D341Med (cell line): ENCODE results near the gene ATP13A5.

ENCODE experiments used
- DNase-seq: peaks from one replicate; pipeline ENCODE4 v3.0.0; 2012; ENCODE audit warnings: low spot score

The ATP13A5 gene

GRCh38 chr3:193345431-193345830, 33.1 kb downstream of the ATP13A5 start:
- DNase-seq, result no peak

GRCh38 chr3:193344486-193344885, 34.1 kb downstream of the ATP13A5 start:
- no peak for DNase-seq

GRCh38 chr3:193343726-193344222, 34.8 kb downstream of the ATP13A5 start:
- no peak for DNase-seq

- DNase-seq, result no peak
Observed at GRCh38 chr3:193342551-193342950, 36.0 kb downstream of the ATP13A5 start.

GRCh38 chr3:193335031-193335430, 43.5 kb downstream of the ATP13A5 start:
- DNase-seq, result no peak

- DNase-seq, result no peak
Observed at GRCh38 chr3:193333229-193333628, 45.3 kb downstream of the ATP13A5 start.

DNA sequence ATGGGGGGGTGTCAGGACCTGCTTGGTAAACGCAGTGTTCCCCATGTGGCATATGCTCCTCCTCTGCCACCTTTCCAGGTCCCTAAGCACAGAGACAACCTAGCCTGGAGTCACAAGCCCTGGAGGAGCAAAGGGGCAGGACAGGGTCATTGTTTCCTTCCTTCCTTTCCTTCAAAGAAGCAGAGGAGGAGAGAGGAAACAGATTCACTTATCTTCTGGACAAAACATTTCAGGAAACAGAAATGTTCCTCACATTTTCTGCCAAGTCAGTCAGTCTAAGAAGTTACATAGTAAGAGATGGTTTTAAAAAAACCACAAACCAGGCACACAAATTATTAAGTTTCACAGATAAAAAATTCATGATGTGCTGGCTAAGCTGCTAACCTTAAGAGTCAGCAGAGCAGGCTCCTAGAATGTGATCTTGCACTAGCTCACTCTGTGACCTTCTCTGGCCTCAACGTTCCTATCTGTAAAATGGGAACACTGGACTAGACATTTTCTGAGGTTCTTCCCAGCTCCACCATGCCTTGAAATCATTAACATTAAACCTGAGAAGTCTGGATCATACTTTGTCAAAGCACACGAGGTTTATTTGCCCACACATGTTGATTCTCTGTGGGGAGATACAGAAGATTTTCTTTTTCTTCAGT, 47.9 kb downstream of the ATP13A5 start:
- no peak for DNase-seq

- no peak for DNase-seq
Observed at GRCh38 chr3:193317682-193318300, 60.8 kb downstream of the ATP13A5 start.

DNA sequence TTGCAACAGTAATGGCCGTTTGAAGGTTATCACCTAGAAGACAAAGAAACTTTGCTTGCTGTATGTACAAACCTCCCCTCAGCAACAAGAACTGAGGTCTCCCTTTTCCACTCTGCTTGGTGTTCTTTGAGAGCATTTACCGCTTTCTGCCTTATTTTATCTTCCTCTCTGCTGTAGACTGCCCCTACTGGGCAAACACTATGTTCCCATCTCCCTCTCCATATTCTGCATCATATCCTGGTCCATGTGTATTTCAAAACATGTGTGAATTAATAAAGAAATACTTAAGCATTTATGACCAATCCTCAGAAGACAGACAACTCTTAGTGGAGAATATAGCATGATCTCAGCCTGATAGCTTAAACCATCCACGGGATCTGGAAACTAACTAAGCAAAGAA, 64.4 kb downstream of the ATP13A5 start:
- no peak for DNase-seq

- no peak for DNase-seq
Observed at GRCh38 chr3:193313061-193313958, 65.2 kb downstream of the ATP13A5 start.

- no peak for DNase-seq
Observed at GRCh38 chr3:193310914-193311723, 67.4 kb downstream of the ATP13A5 start.

DNA sequence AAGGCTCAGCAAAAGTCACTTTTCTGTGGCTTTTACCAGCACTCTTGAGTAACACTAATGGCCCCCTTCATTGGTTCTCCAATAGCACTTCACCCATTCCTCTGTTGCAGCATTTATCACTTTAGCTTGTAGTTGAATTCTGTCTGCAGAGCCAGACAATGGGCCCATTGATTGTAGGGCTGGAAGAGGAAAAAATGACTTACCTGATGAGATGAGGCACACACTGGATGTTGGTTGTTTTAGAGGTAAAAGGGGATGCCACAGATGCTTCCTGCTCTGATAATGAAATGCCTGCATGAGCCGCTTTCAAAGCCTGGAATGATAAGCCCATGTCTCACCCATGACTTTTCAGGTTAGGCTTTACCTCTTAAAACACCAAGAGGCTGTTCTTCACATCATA, 73.2 kb downstream of the ATP13A5 start:
- DNase-seq, result no peak

DNA sequence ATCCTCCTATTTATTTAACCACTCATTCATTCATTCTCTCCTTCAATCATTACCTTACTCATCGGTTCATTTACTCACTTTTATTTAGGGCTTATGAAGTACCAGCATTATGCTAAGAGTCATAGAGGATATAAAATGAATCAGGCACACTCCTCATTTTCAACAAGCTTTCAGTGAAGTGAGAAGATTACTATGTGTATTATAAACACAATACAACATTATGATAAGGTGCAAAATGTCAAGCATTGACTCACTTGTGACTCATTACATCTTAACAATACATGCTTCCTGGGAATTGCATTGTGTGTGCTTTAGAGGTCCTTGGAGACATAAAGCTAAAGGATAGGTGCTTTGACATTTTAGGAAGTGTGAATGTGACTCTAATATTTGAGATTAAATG, 77.1 kb downstream of the ATP13A5 start:
- DNase-seq, result no peak

DNA sequence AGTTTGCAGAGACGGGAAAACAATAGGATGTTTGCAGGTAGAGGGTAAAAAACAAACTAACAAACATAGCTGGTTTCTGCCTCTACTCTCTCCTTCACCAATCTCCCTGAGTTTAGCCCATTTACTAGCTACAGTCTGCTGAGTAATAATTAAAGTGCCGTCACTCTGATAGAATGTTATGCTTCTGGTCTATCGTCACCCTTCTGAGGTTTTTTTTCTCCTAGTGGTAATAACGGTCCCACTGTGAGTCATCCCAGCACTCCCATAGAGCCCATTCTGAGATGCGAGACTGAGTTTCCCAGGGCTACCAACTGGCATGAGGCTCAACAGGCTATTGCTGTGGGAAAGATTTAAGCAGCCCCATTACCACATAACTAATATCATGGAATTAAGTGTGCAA, 81.1 kb downstream of the ATP13A5 start:
- DNase-seq, result no peak

- DNase-seq, result no peak
Observed at GRCh38 chr3:193295985-193296384, 82.6 kb downstream of the ATP13A5 start.

DNA sequence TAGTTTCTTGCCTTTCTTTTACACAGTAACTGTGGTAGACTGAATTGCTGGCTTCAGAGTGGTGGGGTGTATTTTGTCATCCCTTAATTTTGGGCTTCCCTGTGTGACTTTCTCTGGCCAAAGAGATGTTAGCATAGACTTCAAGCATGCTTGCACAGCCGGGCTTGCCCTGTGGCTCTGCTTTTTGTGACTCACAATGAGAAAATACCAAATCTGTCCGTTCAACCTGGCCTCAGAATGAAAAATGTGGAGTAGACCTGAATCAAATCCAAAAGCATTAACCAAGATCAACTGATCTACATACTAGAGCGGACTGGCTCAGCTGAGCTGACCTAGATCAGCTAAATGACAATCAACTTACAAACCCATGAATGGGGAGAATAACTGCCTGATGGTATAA, 86.2 kb downstream of the ATP13A5 start:
- no peak for DNase-seq

- no peak for DNase-seq
Observed at GRCh38 chr3:193271101-193271840, 107.3 kb downstream of the ATP13A5 start.

- no peak for DNase-seq
Observed at GRCh38 chr3:193270451-193270850, 108.1 kb downstream of the ATP13A5 start.

DNA sequence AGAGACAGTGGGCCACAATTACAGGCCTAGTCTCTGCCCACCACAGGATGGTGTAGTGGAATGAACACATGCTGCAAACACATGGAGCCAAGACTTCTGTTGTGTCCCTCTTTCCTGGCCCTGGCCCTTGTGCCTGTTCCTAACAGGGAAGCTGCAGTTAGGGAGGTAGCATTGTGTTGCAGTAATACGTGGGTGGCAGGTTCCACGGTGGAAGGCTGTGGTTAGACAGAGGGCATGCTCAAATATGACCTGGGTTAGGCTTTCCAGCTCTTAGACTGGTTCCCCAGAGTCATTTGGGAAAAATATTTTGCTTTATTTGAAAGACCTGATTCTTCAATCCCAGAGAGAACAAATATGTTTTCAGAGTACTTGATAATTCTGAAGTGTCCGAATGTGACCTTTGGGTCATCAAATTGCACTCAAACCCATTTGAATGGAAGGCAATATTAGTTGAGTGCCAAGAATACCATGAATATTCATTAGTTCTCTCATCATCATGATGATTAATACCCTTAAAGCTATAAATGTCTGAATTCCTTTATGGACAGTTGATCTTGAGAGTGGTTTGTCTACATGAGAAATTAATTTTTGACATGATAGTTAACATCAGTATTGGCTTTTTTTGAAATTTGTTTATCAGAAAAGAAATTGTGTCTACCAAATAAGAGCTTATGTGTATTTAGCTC, 109.1 kb downstream of the ATP13A5 start:
- DNase-seq, result no peak

DNA sequence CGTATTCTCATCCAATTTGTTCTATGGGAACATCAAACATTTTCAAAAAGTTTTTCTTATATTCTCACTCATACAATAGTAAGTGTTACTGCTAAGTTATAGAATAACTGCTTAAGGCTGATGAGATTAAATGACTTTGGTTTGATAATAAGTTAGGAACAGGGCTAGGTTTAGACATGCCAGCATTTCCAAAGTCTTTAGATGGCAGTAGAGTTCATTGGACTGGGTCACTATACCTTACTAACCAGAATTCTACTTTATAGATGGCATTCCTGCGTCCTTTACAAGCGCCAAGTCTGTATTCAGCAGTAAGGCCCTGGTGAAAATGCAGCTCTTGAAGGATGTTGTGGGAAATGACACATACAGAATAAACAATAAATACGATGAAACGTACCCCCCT, 115.8 kb downstream of the ATP13A5 start:
- no peak for DNase-seq

DNA sequence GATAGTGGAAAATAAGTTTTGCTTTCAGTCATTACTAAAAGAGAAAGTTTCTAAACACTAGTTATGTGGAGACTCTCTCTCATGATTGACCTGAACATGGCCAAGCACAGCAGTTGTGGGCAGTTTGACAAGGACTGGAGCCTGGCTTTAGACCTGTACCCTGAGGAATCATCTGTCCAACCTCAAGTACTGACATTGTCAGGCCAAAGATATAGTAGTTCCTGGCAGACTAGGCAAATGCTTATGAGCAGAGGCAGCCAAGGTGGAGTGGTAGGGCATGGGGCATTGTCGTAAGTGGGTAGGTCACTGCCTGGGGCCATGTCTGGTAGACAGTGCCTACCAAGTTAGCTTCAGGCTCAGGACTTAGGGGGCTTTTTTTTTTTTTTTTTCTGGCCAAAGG, 116.6 kb downstream of the ATP13A5 start:
- no peak for DNase-seq
